Aorta (tissue), 5 donors: ENCODE results near the gene GNAO1. TPM values are rescaled to one million over a fixed set of nuclear protein-coding genes. Genes with fewer than 3 reads are reported as not detected.

Source experiments
- ATAC-seq: fragments of 200-7000 bp; cut with Tn5 transposase; one replicate; pipeline ENCODE4 v1.9.1; 2022; ENCODE audit warnings: moderate library complexity; ENCODE audit not compliant: low FRiP score
- DNase-seq, 2 donors: peaks; one replicate each; pipeline ENCODE4 v3.0.0-alpha.2; 2020
- H3K27ac ChIP-seq, 2 donors: one replicate each; pipeline ENCODE4 v1.5.1; 2013; ENCODE audit warnings: low read length in 2 of 2, mild to moderate bottlenecking in 2 of 2, moderate library complexity in 2 of 2, control low read depth in 1 of 2, inconsistent platforms in 1 of 2, low read depth in 1 of 2
- H3K27me3 ChIP-seq, 2 donors: one replicate each; pipeline ENCODE4 v1.6.1; 2013; ENCODE audit warnings: control low read depth in 1 of 2, low read length in 1 of 2, mild to moderate bottlenecking in 1 of 2, moderate library complexity in 1 of 2; ENCODE audit not compliant: insufficient read depth in 2 of 2, control insufficient read depth in 1 of 2
- H3K36me3 ChIP-seq, 2 donors: one replicate each; pipeline ENCODE4 v1.6.1; 2013; ENCODE audit warnings: control low read depth in 1 of 2, low read length in 1 of 2, mild to moderate bottlenecking in 1 of 2; ENCODE audit not compliant: insufficient read depth in 2 of 2, control insufficient read depth in 1 of 2
- H3K4me1 ChIP-seq, 2 donors: one replicate each; pipeline ENCODE4 v1.6.1; 2013; ENCODE audit warnings: low read length in 2 of 2, control low read depth in 1 of 2, mild to moderate bottlenecking in 1 of 2, moderate library complexity in 1 of 2; ENCODE audit not compliant: insufficient read depth in 2 of 2, control insufficient read depth in 1 of 2
- H3K4me3 ChIP-seq, 2 donors: one replicate each; pipeline ENCODE4 v1.5.1; 2013; ENCODE audit warnings: low read length in 2 of 2, control low read depth in 1 of 2, mild to moderate bottlenecking in 1 of 2
- H3K9me3 ChIP-seq: one replicate; pipeline ENCODE4 v1.6.1; 2013; ENCODE audit warnings: mild to moderate bottlenecking, low read length; ENCODE audit not compliant: control insufficient read depth
- WGBS, 2 donors: extraction: QIAGEN DNeasy Blood & Tissue Kit; methylation state at CpG; one replicate each; pipeline ENCODE4 v1.1.7; 2013; 5-methylcytosine and 5-hydroxymethylcytosine counted together
- intact Hi-C, 2 donors: fragments of 100-400 bp; cut with DNase I; formaldehyde crosslinking; loops; one replicate each; pipeline versions ENCODE4 v1.14.2 to v1.15.0; 2022
- polyA plus RNA-seq, 2 donors: library from polyadenylated mRNA; stranded (reverse); fragments of 200-250 nt; gene quantifications; one replicate each; pipeline ENCODE4 v1.2.3, GENCODE V29; 2013
- total RNA-seq, 2 donors: library from RNA; stranded (reverse); fragmentation: NEBNext Ultra II Directional; extraction: Animal tissue kit (Norgen Biotek cat#: 25700); gene quantifications; one replicate each; pipeline ENCODE4 v1.2.1, GENCODE V29; 2021
- donor health status: healthy with polysubstance abuse.
- donor health status: Bipolar disorder and iron deficiency.
- donor health status: DM: no; HTN: no; CAD: no.
- donor health status: DM: no; HTN: no; CAD: no.
- donor health status: DM: yes; HTN: yes; CAD: no.

GNAO1 gene
- total and polyA plus RNA-seq, 4 donors: 0.63 to 16.2 (median 4.2) TPM

DNA sequence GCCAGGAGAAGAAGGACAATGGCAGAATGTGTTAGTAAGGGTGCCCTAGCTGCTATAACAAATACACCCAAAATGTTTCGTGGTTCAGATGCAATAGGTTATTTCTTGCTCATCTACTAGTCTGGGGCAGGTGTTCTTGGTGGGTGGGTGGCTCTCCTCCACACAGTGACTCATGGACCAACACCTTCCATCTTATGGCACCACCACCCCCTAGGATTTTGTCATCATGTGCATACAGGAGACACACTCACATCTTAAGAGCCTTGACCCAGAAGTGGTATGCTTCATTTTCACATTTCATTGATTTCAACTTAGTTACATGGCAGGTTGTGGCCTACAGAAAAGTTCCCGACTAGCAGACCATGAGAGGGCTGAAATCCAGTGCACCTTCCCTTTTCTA lies 119.4 kb downstream of the GNAO1 start:
- no peaks in the 10 kb centered on the region for H3K9me3 ChIP-seq
- 95 to 96% methylated on average over 2 of the region's 2 CpGs for WGBS, 2 donors
- no peaks in the 10 kb centered on the region for H3K4me1 ChIP-seq
- ATAC-seq: no peak
- no peak overlapping the region for H3K27ac ChIP-seq
- intact Hi-C loops: no loop called here
- H3K27me3 ChIP-seq: no peaks in the 10 kb centered on the region
- no peaks in the 10 kb centered on the region for H3K36me3 ChIP-seq
- DNase-seq: no peak
- H3K4me3 ChIP-seq: no peak overlapping the region

DNA sequence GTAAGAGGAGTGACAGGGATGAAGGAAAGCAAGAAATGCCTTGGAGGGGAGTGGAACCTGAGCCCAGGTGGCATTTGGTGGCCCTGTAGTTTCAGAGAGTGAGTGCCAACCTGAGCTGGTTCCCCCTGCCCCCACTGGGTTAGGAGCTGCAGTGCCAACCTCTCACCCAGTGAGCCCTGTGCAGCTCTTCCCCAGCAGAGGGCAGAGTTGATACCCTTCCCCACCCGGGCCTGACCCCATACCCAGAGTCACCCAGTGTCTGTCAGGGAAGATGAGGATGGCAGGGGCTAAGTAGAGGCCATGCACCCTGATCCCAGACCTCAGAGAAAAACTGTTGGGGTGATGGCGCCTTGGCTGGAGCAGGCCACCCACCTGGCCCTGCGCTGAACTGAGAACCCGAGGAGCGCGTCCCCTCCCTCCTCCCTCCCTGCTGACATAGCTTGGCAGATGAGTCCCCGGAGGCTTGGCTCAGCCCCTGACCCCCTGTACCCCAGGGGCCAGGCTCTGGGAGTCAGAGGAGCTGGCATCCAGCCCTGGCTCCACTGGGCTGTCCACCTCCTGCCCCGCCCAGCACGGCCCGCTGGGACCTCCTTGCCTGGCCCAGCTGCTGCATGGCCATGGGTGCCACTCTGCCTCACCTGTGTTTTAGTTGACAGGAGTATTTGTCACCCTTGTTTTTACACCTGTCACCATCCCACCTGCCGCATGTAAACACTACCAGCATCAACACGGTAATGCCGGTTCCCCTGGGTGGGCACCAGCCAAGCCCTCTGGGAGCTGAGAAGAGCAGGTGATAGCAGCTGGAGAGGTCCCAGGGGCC lies 120.1 kb downstream of the GNAO1 start:
- ATAC-seq (no peak), DNase-seq (no peak)
- no peaks in the 10 kb centered on the region for H3K36me3 ChIP-seq
- no peaks in the 10 kb centered on the region for H3K27me3 ChIP-seq
- 86% methylated on average over 13 of the region's 13 CpGs for WGBS, 2 donors
- H3K9me3 ChIP-seq: no peaks in the 10 kb centered on the region
- no peak overlapping the region for H3K4me3 ChIP-seq
- H3K4me1 ChIP-seq: no peaks in the 10 kb centered on the region
- intact Hi-C loops: no loop called here
- no peak overlapping the region for H3K27ac ChIP-seq

DNA sequence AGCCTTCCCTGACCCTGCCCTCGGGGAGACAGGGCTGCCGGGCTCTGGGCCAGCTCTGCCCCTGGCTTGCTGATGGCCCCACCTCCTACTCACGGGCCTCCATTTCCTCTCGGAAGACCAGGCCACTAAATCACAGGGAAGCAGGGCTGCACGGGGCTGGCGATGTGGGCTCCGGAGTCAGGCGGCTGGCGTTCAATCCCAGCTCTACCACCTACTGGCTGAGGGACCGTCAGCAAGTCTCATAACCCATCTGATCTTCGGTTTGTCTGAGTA lies 120.7 kb downstream of the GNAO1 start:
- no peaks in the 10 kb centered on the region for H3K9me3 ChIP-seq
- WGBS, 2 donors: 74 to 76% methylated on average over 10 to 11 of the region's 11 CpGs
- no peaks in the 10 kb centered on the region for H3K36me3 ChIP-seq
- H3K4me3 ChIP-seq: no peak overlapping the region
- H3K4me1 ChIP-seq: no peaks in the 10 kb centered on the region
- H3K27ac ChIP-seq: no peak overlapping the region
- intact Hi-C loops: no loop called here
- DNase-seq: no peak
- no peak for ATAC-seq
- no peaks in the 10 kb centered on the region for H3K27me3 ChIP-seq

DNA sequence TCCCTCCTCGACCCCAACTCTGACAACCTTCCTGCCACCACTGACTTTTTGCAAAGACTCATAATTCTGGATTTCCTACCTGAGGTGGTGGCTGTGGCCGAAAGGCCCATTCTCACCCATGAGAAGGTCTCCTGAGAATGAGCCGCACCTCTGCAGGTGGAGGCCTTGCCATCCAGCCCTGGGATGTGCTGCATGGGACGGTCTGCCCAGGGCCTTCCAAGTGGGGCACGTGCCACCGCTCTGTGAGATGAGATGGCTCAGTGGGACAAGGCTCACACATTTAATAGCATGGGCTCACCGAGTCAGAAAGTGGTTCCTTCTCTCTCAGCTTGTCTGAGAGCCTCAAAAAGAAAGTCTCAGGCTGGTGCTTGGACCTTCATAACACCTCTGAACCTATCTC lies 121.3 kb downstream of the GNAO1 start:
- DNase-seq (no peak), ATAC-seq (no peak)
- H3K36me3 ChIP-seq: no peaks in the 10 kb centered on the region
- intact Hi-C loops: no loop called here
- H3K9me3 ChIP-seq: no peaks in the 10 kb centered on the region
- H3K4me3 ChIP-seq: no peak overlapping the region
- no peak overlapping the region for H3K27ac ChIP-seq
- no peaks in the 10 kb centered on the region for H3K27me3 ChIP-seq
- no peaks in the 10 kb centered on the region for H3K4me1 ChIP-seq
- WGBS, 2 donors: 93 to 95% methylated on average over 7 of the region's 7 CpGs

DNA sequence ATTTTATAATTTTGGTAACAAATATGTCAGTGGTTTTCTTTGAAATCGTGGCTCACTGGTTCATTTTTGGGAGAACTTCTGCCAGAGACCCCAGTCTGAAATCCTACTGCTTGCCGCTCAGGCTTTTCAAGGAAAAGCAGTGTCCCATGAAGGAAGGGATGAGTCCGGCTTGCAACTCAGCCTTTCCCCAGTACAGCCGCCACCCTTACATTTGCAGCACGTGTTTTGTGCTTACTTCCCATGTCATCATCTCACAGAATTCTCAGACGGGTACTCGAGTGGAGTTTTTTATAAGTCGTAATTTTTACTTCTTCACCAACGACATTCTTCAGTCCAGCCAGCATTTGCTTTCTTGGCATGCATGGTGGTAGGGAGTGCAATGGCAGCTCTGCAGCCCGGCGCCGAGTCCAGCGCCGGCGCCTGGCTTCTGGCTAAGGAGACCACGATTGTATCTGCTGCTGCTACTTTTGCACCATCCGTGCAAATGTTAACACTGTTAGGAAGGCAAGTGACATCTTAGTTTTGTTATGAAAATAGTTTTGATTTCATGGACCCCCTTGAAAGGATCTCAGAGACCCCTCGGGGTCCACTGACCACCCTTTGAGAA lies 123.1 kb downstream of the GNAO1 start:
- ATAC-seq: no peak
- whole genome bisulfite sequencing, 2 donors: 72 to 78% methylated on average over 18 of the region's 18 CpGs
- intact Hi-C loops: no loop called here

DNA sequence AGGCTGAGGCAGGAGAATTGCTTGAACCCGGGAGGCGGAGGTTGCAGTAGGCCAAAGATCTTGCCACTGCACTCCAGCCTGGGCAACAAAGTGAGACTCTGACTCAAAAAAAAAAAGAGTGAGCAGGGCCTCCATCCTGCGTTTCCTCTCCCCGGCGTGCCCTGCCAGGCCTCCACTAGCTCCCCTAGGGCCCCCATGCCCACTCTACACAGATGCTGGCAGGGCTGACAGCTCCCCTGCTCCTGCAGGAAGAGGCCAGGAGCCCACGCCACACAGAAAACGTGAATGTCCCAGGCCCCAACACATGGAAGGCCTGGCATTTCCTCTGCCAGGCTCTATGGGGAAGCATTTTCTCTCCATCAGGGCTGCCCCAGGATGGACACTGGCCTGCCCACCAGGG lies 124.7 kb downstream of the GNAO1 start:
- Histone ChIP-seq H3K4me1 (no peaks in the 10 kb centered on the region), H3K36me3 (no peaks in the 10 kb centered on the region), H3K27me3 (no peaks in the 10 kb centered on the region), H3K27ac (no peak overlapping the region), H3K9me3 (no peaks in the 10 kb centered on the region), H3K4me3 (no peak overlapping the region)
- ATAC-seq (no peak), DNase-seq (no peak)
- intact Hi-C loops: loop anchor here in 1 of 2 donors (5.0 kb wide), 1 partner anchor 124 kb away; the partner anchor contains the start of gene GNAO1
- WGBS, 2 donors: 90 to 91% methylated on average over 7 of the region's 7 CpGs

More for the DNA sequence above, 123.1 kb downstream of the GNAO1 start:
- H3K4me1 ChIP-seq: no peaks in the 10 kb centered on the region
- H3K9me3 ChIP-seq: no peaks in the 10 kb centered on the region
- no peak for DNase-seq
- no peaks in the 10 kb centered on the region for H3K36me3 ChIP-seq
- H3K27ac ChIP-seq: no peak overlapping the region
- no peaks in the 10 kb centered on the region for H3K27me3 ChIP-seq
- no peak overlapping the region for H3K4me3 ChIP-seq

- H3K9me3 ChIP-seq: no peaks in the 10 kb centered on the region
- intact Hi-C loops: loop anchor here in 1 of 2 donors (5.0 kb wide), 1 partner anchor 124 kb away; the partner anchor contains the start of gene GNAO1
- H3K27me3 ChIP-seq: no peaks in the 10 kb centered on the region
- 92 to 95% methylated on average over 7 of the region's 7 CpGs for WGBS, 2 donors
- no peaks in the 10 kb centered on the region for H3K4me1 ChIP-seq
- H3K4me3 ChIP-seq: no peak overlapping the region
- H3K27ac ChIP-seq: no peak overlapping the region
- DNase-seq (no peak), ATAC-seq (no peak)
- no peaks in the 10 kb centered on the region for H3K36me3 ChIP-seq
These were observed 125.3 kb downstream of the GNAO1 start for GRCh38 chr16:56316545-56316944.

DNA sequence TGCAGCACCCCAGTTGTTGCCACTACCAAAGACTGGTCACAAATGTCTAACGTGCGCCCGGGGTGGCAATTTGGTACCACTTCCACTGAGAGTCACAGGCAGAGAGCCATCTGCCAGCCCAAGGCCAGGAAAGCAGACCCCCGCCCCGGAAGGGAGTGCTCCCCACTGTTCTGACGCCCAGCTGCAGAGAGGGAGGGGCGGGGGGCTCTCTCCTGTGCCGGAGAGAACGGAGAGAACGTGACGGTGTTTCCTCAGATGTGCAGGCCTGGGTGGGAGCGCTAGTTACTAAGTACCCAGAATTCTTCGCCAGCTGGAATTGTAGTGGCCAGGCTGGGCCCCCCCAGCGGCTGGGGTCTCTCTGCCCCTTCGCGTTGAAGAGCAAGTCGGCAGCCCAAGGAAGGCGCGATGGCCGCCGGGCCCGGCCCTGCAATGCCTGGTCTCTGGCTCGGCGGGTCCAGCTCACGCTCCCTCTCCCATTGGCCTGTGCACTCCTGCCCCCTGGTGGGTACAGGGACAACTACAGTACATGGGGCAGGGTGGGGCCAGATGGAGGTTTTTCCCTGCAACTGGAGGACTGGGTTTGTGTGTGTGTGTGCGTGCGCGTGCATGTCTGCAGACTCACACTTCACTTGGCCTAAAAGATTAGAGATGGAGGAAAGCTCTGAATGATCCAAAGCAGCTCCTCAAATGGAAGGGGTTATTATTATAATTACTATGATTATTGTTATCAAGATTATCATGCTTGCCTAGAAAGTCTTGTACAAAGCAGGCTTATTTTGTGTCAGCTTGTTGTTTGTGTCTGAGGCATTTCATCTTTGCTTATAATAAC lies 126.9 kb downstream of the GNAO1 start:
- Histone ChIP-seq H3K36me3 (no peaks in the 10 kb centered on the region), H3K27me3 (no peaks in the 10 kb centered on the region), H3K9me3 (no peaks in the 10 kb centered on the region), H3K4me3 (no peak overlapping the region), H3K4me1 (no peaks in the 10 kb centered on the region), H3K27ac (no peak overlapping the region)
- 13 to 14% methylated on average over 27 to 28 of the region's 28 CpGs for WGBS, 2 donors
- ATAC-seq: peak; percentile 90
- intact Hi-C loops: loop anchor here (1.0 to 5.0 kb wide), 4 partner anchors 126 to 374 kb away; partner anchors contain the start of gene GNAO1 (in 1 of the 2)
- peak; percentile 89 to 94 for DNase-seq
